HepG2 (cell line): Measurements from ENCODE around the gene GPR176. TPM values are rescaled to one million over a fixed set of nuclear protein-coding genes. Genes with fewer than 3 reads are reported as not detected.

ENCODE experiments used
- DMAP1 ChIP-seq: IDR thresholded peaks from 2 replicates; pipeline ENCODE4 v1.6.1; 2016
- HDAC1 ChIP-seq: sonication (generic); formaldehyde crosslinking; IDR thresholded peaks from 2 replicates; pipeline ENCODE4 v1.5.1; 2020; ENCODE audit warnings: mild to moderate bottlenecking, missing genetic modification reagents
- NR2F1 ChIP-seq, 2 experiments: fragments of 450-650 bp in 1 of 2; formaldehyde crosslinking in 1 of 2; IDR thresholded peaks; 2 replicates each; pipeline versions ENCODE4 v1.5.0 to v1.6.1; 2016 to 2020; ENCODE audit warnings: mild to moderate bottlenecking in 1 of 2, missing compliant biosample characterization in 1 of 2, missing genetic modification reagents in 1 of 2, moderate library complexity in 1 of 2
- ZBTB4 ChIP-seq: sonication (generic); formaldehyde crosslinking; IDR thresholded peaks from 2 replicates; pipeline ENCODE4 v1.4.0; 2020; ENCODE audit warnings: missing genetic modification reagents, mild to moderate bottlenecking, borderline replicate concordance
- ZNF143 ChIP-seq: sonication (generic); formaldehyde crosslinking; IDR thresholded peaks from 2 replicates; pipeline ENCODE4 v1.4.0; 2020; ENCODE audit warnings: missing genetic modification reagents
- ZNF33A ChIP-seq: sonication (generic); formaldehyde crosslinking; IDR thresholded peaks from 2 replicates; pipeline ENCODE4 v1.5.1; 2020; ENCODE audit warnings: missing genetic modification reagents, mild to moderate bottlenecking, moderate library complexity, borderline replicate concordance
- ZNF788 ChIP-seq: sonication (generic); formaldehyde crosslinking; IDR thresholded peaks from 2 replicates; pipeline ENCODE4 v1.5.0; 2020; ENCODE audit warnings: mild to moderate bottlenecking, missing genetic modification reagents, borderline replicate concordance
- ZNF883 ChIP-seq: sonication (generic); formaldehyde crosslinking; IDR thresholded peaks from 2 replicates; pipeline ENCODE4 v1.5.1; 2020; ENCODE audit warnings: mild to moderate bottlenecking, missing genetic modification reagents; ENCODE audit errors: not compliant biosample characterization
- ZSCAN21 ChIP-seq: sonication (generic); formaldehyde crosslinking; IDR thresholded peaks from 2 replicates; pipeline ENCODE4 v1.8.0; 2022; ENCODE audit warnings: mild to moderate bottlenecking, missing genetic modification reagents, moderate library complexity, borderline replicate concordance
- ZSCAN5A ChIP-seq: sonication (generic); formaldehyde crosslinking; IDR thresholded peaks from 2 replicates; pipeline ENCODE4 v1.8.0; 2022; ENCODE audit warnings: mild to moderate bottlenecking, missing genetic modification reagents, borderline replicate concordance
- polyA plus RNA-seq, 8 experiments: library from polyadenylated mRNA; depleted of rRNA in 3 of 8; stranded (reverse) in 7 of 8; unstranded in 1 of 8; fragments of >200 nt; fragmentation: Illumina TruSeq in 4 of 8; extraction: Trizol in 4 of 8; gene quantifications; 2 replicates each; pipeline versions ENCODE4 v1.2.1 to v1.2.3, GENCODE V29; 2011 to 2016; ENCODE audit warnings: low read depth in 4 of 8, missing spikeins in 1 of 8, mixed read lengths in 1 of 8; ENCODE audit not compliant: insufficient read depth in 1 of 8
- total RNA-seq, 5 experiments: library from RNA; depleted of rRNA; stranded (reverse); fragments of >200 nt; fragmentation: Illumina TruSeq; extraction: Trizol; gene quantifications; 2 replicates each; pipeline ENCODE4 v1.2.3, GENCODE V29; 2016; ENCODE audit warnings: low read depth in 1 of 5
- TF ChIP-seq, protein P1 (sequence below): sonication (generic); formaldehyde crosslinking; IDR thresholded peaks from 2 replicates; pipeline ENCODE4 v1.4.0; 2020; ENCODE audit warnings: mild to moderate bottlenecking, missing genetic modification reagents

The GPR176 gene
- total and polyA plus RNA-seq, 2 of the 13 experiments (the other 11 are each of a cell fraction or from before 2014, with no cell fraction given): 0.11 to 0.20 TPM

GRCh38 chr15:39920510-39921273, 626 bp upstream of the GPR176 start (continued):
- TF ChIP-seq ZNF788 (CRISPR knock-in tag): peak; percentile 24; the same call in 1 of the 2 replicates
- TF ChIP-seq ZNF883 (CRISPR knock-in tag): peak; percentile 48
- peak; percentile 89 for TF ChIP-seq ZSCAN21 (CRISPR knock-in tag)
- no peak for TF ChIP-seq ZNF33A
- no peak for TF ChIP-seq NR2F1 (CRISPR knock-in tag; IDR thresholded peaks at IDR 0.05)
- peak; percentile 60; the same call in 1 of the 2 replicates for TF ChIP-seq ZSCAN5A (CRISPR knock-in tag)
- peak; percentile 39; the same call in 1 of the 2 replicates for TF ChIP-seq ZNF143 (CRISPR knock-in tag)
- TF ChIP-seq, protein P1, sequence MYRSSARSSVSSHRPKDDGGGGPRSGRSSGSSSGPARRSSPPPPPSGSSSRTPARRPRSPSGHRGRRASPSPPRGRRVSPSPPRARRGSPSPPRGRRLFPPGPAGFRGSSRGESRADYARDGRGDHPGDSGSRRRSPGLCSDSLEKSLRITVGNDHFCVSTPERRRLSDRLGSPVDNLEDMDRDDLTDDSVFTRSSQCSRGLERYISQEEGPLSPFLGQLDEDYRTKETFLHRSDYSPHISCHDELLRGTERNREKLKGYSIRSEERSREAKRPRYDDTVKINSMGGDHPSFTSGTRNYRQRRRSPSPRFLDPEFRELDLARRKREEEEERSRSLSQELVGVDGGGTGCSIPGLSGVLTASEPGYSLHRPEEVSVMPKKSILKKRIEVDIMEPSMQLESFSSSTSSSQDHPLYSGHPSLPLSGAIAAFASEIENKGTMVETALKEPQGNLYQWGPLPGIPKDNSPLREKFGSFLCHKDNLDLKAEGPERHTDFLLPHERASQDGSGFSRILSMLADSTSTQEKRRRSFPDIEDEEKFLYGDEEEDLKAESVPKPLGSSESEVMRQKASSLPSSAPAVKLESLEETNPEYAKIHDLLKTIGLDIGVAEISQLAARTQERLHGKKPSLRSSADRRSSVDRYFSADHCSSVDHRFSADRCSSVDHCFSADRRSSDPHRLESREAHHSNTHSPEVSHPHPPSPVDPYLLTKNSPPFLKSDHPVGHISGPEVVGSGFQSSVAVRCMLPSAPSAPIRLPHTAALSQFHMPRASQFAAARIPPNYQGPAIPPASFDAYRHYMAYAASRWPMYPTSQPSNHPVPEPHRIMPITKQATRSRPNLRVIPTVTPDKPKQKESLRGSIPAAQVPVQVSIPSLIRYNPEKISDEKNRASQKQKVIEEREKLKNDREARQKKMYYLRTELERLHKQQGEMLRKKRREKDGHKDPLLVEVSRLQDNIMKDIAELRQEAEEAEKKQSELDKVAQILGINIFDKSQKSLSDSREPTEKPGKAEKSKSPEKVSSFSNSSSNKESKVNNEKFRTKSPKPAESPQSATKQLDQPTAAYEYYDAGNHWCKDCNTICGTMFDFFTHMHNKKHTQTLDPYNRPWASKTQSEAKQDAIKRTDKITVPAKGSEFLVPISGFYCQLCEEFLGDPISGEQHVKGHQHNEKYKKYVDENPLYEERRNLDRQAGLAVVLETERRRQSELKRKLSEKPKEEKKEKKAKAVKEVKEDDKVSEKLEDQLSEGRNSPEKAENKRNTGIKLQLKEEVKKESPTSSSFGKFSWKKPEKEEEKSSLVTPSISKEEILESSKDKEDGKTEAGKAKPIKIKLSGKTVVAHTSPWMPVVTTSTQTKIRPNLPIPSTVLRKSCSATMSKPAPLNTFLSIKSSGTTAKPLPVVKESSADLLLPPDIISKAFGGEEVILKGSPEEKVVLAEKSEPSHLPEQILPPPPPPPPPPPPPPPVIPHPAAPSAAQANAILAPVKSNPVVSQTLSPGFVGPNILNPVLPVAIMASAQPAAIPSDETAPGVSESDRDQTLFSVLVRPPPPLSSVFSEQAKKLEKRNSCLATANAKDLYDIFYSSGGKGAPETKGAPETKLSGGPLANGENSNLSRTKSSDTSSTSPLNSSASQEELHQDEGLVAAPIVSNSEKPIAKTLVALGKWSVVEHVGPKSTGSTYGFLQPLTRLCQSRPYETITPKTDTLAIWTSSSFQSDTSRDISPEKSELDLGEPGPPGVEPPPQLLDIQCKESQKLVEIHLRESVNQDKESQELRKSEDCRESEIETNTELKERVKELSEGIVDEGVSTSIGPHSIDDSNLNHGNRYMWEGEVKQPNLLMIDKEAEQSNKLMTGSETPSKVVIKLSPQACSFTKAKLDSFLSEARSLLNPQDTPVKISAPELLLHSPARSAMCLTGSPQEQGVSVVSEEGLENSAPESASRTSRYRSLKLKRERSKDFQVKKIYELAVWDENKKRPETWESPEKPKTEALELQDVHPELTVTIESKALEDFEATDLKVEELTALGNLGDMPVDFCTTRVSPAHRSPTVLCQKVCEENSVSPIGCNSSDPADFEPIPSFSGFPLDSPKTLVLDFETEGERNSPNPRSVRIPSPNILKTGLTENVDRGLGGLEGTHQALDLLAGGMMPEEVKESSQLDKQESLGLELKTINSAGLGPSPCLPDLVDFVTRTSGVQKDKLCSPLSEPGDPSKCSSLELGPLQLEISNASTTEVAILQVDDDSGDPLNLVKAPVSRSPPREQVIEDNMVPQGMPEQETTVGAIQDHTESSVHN: no peak
- TF ChIP-seq DMAP1 (CRISPR knock-in tag): peak; percentile 59; the same call in 1 of the 2 replicates
- 0 out of 2 replicates have a peak, but pooled peaks have one; percentile 47 for TF ChIP-seq HDAC1 (CRISPR knock-in tag)
- no peak for TF ChIP-seq ZBTB4 (CRISPR knock-in tag)
